Left forelimb (tissue), 1 donor: Measurements from ENCODE around the gene RAP2B.

ENCODE experiments used
- DNase-seq: peaks from one replicate; pipeline ENCODE4 v3.0.0-alpha.2; 2018; ENCODE audit warnings: low spot score

Gene RAP2B

DNA sequence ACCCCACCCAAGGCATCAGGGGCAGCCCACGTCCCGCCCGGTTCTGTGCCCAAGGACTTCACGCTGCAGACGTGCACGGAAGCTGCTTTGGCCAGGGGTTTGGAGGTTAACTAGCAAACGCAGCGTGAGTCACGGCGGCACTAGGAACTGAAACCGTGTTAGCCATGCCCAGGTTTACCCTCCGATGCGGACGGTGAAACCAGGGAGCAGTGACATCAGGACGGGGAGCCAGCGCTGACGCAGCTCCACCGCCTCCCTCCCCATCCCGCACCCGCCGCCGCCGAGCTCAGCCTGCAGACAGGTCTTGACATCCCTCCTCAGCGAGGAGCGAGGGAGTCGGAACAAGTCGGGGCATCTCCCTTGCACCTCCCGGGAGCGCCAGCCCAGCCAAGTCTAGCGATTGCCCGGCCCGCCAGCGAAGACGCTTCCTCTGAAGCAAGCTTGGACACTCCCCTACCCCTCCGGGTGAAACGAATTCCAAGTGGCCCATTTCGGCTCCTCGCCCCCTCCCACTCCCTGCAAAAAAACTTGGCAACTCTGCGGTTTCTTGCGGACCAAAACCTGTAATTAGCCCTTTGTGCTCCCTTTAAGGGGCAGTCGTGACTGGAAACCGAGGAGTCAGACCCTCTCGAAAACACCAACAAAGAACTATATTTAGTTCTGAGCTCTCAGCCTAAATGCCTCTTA is 1.4 kb upstream of the RAP2B start:
- DNase-seq = peak; percentile 89

DNA sequence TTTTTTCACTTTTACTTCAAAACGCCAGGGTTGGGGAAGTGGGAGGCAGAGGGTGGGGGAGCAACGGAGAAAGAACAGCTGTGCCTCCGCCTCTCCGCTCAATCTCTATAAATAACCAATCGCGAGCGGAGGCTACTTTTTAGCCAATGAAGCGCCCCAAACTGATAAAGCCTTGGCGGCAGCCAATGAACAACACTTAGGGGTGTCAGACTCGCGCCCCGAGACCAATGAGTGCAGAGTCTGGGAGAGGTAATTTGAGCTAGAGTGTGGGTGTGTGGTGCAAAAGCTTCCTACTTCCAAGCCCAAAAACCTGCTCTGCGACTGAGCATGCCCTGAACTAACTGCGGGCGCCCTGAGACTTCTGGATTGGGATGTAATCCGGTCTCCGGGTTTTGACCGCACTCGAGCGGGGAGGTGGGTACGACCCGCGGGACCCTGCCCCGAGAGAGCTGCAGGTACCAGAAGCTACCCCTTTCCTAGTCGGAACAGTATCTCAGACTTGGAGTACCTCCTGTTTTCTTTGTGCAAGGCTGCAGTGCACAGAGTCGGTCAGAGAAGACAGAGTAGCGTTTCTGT is 800 bp upstream of the RAP2B start:
- DNase-seq = peak; percentile 92

DNA sequence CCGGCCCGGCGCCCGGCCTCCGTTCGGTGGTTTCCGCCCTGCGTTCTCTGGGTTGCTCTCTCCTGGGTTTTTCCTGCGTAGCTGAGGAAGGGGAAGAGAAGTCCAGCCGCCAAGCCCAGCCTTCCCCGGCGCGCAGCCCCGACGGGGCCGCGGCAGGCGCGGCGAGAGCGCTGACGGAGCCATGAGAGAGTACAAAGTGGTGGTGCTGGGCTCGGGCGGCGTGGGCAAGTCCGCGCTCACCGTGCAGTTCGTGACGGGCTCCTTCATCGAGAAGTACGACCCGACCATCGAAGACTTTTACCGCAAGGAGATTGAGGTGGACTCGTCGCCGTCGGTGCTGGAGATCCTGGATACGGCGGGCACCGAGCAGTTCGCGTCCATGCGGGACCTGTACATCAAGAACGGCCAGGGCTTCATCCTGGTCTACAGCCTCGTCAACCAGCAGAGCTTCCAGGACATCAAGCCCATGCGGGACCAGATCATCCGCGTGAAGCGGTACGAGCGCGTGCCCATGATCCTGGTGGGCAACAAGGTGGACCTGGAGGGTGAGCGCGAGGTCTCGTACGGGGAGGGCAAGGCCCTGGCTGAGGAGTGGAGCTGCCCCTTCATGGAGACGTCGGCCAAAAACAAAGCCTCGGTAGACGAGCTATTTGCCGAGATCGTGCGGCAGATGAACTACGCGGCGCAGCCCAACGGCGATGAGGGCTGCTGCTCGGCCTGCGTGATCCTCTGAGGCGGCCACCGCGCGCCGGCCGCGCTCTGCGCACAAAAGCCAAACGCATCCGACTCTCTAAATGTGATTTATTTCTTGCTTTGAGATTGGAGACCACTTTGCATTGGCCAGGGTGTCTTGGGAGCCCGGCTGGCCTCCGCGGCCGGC is 727 bp downstream of the RAP2B start:
- peak; percentile 80 for DNase-seq

DNA sequence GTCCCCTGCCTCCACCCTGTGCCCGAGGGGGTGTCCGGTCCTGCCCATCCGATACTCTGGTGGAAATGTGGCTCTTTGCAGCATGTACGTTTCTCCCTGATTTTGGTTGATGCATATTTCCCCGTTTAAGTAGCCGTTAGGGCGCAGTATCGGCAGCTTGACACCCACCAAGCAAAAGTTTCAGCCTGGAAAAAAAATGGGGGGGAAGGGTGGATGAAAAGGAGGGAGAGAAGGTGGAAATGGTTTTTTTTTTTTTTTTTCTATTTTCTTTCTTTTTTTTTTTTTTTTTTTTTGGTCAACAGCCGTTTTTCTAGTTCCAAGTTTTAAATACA is 1.3 kb downstream of the RAP2B start:
- no peak for DNase-seq

DNA sequence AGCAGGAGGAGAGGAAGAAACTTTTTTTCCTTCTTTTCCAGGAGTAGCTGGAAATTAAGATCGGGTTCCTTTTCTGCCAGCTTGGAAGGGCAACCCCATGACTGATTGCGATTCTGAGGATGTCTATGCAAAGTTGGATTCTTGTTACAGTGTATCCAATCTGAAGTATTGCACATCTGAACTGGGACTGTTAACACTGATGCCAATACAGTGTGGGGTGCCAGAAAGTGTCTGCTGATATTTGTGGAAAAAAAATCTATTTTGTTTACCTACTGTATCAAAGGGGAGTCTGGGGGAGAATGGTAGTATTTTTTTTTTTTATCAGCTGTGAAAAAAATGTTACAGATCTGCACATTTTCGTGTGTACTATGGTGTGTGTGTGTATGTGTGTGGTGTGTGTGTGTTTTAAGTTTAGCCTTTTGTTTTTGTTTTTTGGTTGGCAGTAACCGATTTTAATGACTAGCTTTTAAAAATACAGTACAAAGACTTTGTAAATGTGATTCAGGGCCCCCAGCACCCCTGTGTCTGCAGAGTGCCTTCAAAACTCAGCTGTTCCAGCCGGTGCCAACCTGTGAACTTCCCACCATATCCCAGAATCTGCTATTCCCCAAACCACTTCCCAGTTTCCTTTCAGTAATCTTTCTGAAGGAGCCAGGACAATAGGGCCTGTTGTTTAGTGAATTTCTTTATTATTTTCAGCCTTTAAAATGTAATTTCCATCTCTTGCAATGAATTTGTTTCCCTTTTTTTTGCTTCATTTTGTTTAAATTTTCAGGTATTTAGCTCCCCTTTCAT is 1.9 kb downstream of the RAP2B start:
- no peak for DNase-seq

DNA sequence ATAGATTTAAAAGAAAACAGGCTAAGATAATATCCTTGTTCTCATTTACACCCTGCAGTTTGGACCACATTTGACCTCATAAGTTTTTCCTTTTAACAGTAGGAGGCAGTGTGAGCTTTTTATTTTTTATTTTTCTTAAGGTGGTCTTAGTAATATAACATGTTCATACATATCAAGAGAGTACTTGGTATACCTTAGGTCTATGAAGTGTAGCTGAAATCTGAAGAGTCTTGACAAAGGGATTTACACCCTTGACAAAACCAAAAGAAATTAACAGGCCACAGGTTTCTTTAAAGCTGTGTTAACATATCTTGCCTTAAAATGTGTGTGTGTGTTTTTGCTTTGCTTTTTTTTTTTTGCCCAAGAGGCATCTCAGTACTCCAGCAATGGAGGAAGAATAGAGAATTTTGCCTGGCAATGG is 3.2 kb downstream of the RAP2B start:
- no peak for DNase-seq

DNA sequence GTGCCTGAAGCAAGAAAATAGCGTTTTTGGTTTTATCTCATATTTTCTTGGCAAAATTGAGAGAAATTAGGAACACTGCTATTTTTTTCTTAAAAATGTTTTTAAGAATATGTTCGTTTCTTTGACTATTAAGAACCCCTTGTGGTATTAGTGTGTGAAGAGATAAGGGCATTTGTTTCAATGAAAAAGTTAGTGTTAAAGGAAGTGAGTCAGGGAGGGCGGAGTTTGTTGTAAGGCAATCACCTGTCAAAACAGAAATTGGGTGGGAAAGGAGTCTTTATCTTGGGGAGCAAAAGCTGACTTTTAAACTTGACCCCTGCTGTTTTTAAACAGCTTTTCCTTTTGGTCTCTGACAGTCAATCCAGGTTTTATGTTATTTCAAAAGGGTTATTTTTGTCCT is 4.2 kb downstream of the RAP2B start:
- no peak for DNase-seq

DNA sequence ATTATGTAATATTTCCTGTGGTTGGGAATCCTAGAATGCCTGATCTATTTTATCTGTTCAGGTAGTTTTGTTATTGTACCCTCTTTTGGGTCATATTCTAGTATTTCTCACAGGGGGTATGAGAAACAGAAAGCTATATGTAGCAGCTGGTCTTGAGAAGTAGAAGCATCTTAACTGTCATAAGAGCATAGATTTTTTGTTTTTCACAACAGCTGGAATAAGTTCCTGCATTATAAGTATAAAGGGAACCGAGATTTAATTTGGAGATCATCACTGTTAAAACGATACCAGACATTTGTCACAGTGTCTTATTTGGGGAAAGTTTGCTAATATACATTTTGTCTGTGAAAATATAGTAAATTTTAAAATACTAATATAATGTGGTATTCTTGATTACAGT is 4.8 kb downstream of the RAP2B start:
- no peak for DNase-seq

DNA sequence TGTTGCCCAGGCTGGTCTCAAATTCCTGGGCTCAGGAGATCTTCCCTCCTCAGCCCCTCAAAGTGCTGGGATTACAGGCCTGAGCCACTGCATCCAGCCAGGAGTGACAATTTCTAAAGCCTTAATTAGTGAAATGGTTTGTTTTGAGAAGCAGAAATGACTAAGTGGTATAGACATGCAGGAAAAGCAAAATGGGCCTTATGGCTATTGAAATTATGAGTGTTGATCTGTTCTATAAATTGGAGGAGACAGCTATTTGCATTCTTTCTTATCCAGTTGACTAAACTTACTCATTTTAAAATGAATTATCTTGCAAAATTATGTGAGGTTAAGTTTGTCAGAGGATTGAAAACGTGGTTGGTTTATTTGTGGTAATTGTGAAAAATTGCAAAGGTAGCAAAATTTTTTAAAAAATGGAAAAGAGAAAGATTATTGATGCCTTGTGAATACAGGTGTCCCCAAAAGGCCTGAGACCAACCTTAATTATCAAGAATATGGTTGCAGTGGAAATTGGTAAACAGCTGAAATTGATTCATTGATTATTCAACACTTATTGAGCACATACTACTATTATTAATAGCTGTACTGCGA is 7.9 kb downstream of the RAP2B start:
- no peak for DNase-seq

DNA sequence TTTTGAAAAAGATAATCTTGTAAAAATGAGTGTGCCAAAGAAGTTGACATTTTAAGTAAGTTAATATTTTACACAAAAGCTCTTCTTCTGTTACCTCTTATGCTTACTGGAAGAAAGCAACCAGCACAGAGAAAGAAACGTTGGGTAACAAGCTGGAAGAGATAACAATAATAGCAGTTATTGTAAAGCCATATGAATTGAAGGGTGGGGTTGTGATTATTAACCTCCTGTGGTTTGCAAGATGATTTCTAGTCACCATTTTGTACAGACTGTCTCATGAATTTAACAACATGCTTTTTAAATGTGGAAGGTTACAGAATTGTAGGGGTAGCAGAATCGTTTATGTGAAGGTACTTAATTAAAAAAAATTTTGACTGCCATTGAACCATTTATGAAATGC is 9.2 kb downstream of the RAP2B start:
- DNase-seq = no peak

DNA sequence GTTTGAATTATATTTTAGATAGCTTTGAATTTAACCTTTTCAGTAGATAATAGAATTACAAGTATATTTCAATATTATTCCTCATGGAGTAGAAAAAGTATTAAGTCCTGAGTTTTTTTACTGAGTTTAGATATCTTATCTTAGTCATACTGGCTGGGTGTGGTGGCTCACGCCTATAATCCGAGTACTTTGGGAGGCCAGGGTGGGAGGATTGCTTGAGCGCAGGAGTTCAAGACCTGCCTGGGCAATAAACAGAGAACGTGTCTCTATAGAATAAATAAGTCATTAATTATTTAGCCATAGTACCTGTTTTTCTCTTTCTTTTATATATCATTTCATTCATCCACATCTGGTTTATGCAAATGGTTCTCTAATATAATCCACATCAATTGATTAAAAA is 9.9 kb downstream of the RAP2B start:
- no peak for DNase-seq

DNA sequence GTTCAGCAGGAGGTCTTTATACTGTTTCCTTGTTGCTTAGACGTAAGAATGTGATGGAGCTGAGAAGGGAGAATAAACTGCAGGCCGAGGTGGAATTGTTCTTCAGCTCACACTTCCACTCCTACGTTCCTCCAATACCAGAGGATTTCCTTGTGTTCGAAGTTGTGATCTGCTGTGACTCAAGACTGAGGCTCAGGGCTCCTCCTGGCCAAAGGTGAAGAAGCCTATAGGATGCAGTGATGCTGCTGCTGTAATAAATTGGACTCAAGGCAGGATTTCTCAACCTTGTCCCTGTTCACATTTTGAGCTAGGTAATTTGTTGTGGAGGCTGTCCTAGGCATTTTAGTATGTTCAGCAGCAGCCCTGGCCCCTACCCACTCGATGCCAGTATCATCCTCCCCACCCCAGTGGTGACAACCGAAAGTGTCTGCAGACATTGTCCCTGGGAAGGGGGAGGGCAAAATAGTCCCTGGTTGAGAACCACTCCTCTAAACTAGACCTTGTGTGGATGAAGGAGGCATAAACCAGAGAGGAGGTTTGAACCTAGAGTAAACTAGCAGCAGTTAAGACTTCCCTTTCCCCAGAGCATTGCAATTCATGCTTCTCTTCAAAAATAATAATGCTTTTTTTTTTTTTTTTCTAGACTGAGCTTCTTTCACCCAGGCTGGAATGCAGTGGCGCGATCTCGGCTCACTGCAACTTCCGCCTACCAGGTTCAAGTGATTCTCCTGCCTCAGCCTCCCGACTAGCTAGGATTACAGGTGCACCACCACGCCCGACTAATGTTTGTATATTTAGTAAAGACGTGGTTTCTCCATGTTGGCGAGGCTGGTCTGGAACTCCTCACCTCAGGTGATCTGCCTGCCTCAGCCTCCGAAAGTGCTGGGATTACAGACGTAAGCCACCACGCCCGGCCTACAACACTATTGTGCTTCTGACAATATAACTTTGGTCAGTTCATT is 11.1 kb downstream of the RAP2B start:
- no peak for DNase-seq

DNA sequence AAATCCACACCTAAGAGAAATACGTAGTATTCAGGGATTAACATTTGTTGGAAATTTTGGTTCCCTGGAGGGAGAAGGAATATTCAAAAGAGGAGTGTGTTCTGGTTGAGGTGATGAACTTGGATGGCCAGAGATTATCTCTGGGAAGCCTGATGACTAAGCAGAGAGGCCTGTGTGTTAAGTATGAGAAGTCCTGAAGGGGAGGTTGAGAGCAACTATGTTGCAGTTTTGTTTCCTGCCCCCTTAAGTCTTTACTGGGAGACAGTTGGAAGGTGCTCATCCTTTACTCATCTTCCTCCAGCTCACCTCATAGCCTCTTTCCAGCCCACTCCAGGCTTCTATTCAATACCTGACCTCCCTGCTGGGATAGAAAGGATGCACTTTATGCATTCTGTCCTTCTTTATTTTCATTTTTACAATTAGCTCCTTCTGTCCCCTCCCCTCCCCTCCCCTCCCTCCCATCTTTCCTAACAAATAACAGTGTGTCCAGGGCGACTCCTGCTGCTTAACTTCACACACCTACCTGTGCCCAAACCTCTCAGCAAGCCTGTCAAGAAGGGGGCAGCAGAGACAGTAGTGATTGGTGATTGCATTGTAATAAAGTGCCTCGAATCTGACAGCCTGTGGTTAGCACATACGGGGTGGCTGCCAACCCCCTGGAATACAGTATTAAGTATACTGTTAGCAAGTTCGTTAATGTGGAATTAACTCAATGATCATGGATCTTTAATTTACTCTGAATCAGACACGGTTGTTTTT is 11.9 kb downstream of the RAP2B start:
- DNase-seq = no peak

DNA sequence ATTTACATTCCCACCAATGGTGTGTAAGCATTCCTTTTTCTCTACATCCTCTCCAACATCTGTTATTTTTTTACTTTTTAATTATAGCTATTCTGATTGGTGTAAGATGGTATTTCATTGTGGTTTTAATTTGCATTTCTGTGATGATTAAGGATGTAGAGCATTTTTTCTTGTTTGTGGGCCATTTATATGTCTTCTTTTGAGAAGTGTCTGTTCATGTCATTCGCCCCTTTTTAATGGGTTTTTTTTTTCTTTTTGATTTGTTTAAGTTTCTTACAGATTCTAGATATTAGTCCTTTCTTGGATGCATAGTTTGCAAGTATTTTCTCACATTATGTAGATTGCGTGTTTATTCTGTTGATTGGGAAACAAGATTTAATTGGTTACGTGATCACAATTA is 14.2 kb downstream of the RAP2B start:
- no peak for DNase-seq

DNA sequence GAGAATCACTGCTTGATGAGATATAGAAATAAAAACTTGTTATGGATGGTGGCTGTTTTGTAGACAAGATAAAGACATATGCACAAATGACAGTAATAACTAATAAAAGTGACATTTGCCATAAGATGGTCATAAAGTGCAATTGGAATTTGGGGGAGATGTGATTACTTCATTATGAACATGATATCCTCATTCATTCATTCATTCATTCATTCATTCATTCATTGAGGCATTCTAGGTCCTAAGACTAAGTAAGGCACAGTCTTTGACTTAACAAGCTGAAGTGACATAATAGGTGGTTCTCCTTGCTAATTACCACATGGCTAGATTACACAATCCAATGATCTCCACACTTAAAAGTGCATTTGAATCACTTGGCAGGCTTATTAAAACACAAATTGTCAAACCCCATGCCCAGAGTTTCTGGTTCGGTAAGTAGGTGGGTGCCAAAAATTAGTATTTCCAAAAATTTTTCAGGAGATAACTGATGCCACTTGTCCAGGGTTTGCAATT is 18.9 kb downstream of the RAP2B start:
- no peak for DNase-seq

DNA sequence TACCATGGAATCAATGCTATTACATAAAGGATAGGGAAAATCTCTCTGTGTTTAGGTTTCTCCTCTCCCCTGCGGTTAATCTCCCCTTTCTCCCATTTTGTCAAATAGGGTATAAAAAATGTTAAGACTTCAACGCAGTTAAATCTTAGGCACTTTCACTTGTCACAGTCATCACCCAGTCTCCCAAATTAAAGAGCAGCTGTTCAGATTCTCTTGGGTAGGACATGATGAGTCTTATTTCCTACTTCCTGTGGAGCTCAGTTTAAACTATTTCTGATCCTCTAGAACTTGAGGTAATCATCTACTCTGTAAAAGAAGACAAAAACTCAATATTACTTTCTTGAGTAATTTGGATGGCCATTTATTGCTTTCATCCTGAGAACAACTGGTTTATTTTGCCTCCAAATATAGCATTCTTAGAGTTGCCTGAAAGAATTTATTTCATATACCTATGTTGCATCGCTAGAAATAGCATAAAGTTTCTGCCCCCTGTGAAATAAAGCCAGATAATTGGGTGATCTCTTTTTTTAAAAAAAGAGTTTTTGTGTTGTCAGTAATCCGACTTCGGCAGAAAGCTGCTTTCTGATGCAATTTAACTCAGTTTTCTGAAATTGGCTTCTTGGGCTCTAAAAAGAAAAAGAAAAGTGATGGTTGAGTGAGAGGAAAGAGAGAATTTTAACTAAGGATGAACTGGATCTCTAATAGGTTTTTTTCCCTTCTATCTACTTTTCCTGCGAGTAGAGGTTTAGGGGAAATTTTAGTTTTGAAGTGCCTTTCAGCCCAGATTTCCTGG is 20.7 kb downstream of the RAP2B start:
- DNase-seq = no peak

DNA sequence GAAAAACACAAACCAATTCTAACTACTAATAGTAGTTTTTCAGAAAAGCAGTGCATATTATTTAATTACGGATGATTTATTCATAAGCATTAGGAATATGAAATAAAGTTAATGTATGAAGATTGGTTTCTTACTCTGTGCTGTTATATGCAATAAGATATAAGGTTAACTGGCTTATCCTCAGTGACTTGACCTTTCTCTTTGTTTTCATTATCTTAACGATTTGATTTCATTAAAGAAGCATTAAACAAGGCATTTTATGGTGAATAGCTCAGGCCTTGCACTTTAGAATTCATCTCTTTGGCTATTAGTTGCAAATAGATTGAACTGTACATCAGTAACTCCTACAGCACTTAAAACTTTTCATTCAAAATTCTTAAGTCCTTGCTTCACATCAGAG is 28.9 kb downstream of the RAP2B start:
- no peak for DNase-seq

DNA sequence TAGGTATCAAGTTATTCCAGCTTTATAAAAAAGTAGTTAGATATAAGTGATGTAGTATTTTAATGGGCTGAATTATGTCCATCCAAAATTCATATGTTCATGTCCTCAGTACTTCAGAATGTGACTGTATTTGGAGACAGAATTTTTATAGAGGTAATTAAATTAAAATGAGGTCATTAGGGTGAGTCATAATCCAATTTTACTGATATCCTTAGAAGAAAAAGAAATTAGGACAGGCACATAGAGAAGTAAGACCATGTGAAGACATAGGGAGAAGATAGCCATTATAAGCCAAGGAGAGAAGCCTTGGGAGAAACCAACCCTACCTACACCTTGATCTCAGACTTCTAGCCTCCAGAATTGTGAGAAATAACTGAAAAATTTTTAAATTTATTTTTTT is 30.3 kb downstream of the RAP2B start:
- DNase-seq = no peak
